Measurements from ENCODE around the gene MYPOP.

The MYPOP gene, protein sequence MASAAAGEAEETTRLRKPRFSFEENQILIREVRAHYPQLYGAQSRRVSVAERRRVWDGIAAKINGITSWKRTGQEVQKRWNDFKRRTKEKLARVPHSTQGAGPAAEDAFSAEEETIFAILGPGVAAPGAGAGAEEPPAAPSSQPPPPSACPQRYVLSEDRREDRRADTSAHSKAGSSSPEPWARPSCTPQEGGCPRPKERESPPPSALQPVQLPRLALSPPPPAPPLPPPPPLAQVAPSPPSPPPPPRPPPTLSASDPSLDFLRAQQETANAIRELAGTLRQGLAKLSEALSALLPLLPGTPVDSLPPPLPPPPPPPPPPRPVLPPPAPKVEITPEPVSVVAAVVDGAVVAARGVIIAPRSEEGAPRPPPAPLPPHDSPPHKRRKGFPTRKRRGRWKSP

DNA sequence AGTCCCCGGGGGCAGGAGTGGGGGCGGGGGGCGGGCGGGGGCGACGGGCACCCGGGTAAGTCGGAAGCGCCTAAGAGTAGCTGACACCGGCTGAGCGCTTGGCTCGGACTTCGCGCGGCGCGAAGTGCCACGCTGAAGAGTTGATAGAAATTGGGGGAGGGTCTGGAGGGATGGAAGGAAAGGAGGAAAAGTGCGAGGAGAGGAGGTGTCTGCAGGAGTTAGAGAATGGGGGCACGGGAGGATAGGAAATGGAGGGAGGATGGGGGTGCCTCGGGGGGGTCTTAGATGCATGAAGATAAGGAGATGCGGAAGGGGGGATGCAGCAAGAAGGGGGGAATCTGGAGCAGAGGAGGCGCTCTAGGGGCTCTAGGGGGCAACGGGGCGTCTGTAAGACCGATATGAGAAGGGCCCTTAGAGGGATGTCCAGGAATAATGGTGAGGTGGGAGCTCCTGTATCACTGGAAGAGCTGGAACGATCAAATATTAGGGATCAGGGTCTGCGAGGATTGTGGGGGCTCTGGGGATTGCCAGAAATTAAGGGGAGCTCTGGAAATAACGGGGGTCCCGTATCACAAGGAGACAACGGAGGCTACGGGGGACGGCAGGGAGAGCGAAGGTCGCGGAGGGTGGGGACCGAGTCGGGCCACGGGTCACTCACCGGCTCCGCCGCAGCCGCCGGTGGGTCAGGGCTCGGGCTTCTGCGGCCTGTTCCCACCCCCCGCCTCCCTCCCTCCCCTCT, at the start of gene MYPOP:
Gene MYPOP (minus strand): TSS at position 702 of the 739 bp plus-strand sequence. CDS start 840 bp downstream, outside the sequence.
- no peak for DNase-seq (ENCODE audit: low read depth)

DNA sequence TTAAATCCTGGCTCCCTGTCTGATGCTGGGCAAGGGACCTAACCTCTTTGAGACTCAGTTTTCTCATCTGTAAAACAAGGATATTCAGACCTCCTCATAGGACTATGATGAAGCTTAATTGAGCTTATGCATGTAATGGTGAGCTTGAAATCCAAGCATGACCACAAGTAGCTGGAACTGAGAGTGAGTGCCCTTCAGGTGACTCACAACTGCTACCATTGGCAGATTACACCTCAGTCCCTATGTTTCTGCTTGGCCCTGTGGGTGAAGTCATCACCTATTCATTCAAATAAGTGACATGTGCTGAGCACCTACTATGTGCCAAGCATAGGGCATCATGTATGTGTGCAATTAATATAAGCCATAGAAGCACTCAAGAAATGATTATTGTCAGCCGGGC, 45.5 kb upstream of the MYPOP start:
- peak; percentile 44 for DNase-seq (ENCODE audit: low read depth)

DNA sequence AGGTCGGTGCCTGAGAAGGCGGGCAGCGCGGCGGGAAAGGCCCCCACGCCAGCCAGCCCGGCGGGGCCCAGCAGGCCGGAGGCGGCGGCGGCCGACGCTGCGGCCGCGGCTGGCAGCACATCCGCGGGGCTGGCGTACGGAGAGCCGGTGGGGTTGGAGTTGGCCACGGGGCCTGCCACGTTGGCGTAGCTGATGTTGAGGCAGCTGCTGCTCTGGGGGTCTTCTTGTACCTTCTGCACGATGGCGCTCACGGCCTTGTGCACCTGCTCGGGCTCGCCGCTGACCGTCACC, 38.0 kb upstream of the MYPOP start:
- DNase-seq (ENCODE audit: low read depth) = no peak

DNA sequence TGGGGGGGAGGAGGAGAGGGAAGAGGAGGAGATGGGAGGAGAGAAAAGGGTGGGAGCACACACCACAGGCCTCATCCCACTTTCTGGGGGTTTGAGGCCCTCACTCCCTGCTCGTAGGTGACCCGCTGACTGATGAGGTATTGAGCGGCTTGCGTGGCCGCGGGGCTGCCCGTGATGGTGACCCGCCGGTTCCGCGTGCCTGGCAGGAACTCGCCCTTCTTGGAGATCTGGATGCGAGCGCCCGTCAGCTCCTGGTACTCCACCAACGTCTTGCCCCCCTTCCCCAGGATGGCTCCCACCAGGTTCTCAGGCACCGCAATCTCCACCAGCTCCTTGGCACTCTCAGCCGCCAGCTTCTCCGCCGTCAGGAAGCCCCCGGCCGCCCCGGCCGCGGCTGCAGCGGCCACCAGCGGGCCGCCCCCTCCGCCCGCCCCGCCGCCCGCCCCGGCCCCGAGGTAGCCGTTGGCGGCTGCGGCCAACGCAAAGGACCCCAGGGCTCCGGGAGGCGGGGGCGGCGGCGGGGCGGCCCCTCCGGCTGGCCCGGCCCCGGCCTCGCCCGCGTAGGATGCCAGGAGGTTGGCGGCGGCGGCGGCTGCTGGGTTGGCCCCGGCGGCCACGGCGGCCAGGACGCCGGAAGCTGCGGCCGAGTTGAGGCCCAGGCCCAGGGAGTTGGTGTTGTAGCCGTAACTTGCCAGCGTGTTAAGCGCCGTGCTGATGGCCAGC, 37.5 kb upstream of the MYPOP start:
- DNase-seq (ENCODE audit: low read depth) = no peak

DNA sequence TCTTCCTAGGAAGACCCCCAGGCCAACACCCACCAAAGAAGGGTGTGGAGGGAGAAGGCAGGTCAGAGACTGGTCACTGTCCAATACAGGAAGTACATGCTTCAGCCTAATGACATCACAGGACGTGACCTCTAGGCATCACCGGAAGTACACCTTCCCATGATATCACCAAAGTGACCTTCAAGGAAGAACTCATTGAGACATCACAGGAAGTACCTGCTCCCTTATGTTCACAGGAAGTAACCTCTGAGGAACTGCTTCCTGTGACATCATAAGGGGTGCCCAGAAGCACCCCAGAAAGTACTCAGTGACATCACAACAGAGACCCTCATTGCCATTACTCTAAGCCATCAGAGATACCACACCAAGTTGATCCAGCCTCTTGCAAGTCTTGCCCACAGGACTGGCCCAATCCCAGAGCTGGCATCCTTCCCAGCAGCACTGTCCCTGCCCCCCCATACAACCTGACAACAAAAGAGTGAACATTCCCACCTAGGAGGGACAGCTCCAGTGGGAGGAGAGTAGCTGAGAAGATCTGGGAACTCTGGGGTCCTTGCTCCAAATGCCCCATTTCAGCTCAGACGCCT, 36.4 kb upstream of the MYPOP start:
- DNase-seq (ENCODE audit: low read depth) = no peak

DNA sequence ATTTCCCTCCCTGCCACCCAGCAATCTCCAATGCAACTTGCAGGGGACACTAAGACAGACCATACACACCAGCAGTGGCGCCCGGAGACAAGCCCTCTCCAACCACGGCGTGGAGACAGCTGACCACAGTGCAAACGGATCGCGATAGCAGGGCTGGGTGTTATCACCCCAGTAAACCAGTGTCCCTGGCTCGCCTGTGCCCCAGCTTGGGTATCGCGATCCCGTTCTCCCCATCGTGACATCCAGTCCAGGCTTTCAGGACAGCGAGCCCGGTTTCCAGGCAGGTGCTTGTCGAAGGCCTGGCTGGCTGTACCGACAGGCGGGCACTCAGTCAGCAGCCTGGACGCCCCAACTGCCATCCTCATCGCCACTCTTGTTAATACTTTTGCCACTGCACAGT, 32.9 kb upstream of the MYPOP start:
- DNase-seq (ENCODE audit: low read depth) = no peak

DNA sequence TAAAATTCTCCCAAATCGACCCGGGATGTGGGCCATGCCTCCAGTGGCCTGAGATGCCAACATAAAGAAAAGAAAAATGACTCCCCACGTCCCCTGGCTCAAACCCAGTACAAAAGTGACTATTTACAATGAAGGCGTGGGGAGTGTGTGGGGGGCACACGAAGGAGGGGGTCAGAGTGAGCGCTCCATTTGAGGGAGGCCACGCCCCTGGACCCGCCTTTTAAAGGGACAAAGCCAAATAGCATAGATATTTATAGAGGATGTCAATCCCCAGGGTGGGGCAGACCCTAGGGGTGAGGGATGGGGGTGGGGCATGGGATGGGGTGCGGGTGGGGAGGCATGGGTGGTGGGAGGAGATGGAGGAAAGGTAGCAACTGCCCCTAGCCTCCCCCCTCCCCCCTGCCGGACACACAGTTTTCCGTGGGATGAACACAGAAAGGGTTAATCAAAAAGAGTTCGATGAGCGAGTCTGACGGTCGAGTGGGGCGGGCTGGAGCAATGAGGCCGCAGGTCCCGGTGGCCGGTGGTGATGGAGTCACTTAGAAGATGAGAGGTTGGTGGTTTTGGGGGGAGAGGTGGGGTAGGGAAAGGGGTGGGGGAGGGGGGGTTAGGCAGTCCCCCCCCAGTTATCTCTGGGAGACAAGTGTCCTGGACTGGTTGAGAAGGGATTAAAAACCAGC, 32.3 kb upstream of the MYPOP start:
- DNase-seq (ENCODE audit: low read depth) = no peak

DNA sequence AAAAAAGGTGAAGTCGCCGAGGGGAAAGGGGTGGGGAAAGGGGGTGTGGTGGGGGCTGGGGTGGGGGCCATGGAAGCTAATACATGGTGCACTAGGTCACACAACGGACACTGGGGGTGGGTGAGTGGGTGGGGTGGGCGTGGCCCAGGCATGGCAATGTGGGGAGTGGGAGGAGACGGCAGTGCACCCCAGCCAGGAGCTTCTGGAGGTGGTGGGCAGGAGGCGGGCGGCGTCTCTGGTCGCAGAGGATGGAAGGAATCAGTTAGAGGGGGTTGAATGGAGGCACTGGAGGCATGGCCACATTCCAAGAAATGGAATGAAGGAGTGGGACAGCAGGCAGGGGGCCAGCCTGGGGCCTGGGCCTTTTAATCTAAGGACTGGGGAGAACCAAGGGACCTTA, 31.3 kb upstream of the MYPOP start:
- DNase-seq (ENCODE audit: low read depth) = no peak

DNA sequence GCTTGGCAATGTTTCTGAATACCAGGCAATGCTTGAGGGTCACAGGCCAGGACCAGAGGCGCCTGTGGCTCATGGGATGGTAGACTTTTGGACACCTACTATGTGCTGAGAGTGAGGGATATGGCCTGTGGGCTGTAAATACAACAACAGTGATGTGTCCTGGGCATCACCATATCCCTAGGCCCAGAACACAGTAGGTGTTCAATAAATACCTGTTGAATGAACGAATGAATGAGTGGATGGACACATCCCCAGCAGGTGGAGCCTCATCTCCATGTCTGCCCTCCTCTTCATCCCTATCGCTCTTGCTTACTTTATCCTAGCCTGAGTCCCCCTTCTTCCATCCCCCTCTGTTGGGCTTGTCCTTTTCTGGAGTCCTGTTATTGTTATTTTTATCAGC, 28.6 kb upstream of the MYPOP start:
- no peak for DNase-seq (ENCODE audit: low read depth)

DNA sequence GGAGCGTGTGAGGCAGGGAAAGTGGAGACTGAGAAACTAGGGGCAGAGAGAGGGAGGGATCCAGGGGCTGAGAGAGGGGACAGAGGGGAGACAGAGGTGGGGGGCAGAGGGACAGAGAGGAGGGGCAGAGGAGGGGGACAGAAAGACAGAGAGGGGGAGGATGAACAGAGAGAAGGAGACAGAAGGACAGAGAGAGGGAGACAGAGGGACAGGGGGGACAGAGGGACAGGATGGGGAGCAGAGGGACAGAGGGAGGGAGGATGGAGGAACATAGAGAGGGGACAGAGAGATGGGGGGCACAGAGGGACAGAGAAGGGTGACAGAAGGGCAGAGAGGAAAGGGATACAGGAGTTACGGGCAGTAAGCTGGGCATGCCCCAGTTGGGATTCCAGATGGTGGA, 26.8 kb upstream of the MYPOP start:
- DNase-seq (ENCODE audit: low read depth) = no peak

DNA sequence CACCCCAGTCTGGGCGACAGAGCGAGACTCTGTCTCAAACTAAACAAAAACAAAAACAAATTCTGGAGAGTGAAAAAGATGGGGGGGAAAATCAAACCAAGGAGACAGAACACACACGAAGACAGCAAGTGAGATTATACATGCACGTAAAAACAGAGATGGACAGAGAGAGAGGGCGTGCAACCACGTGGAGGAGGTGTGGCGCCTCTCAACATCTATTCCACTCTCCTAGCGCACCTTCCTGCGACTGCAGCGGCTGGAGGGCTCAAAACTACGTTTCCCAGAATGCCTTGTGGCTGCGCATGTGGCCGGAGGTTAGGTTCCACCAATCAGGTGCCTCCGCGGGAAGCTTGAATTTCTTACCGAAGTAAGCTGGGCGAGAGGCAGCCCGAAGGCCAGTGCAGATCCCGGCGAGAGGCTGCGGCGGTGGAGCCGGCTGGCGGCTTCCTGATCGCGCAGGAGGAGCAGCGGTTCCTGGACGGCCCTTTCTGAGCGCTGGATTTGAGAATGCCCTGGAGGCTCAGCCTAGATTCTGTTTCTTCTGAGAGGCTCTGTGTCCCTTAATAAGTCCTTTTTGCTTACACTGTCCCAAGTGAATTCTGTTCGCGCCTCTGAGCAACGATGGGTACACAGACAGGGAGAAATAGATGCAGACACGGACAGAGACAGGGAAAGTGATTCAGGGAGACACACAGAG, 25.3 kb upstream of the MYPOP start:
- DNase-seq (ENCODE audit: low read depth) = peak; percentile 81

DNA sequence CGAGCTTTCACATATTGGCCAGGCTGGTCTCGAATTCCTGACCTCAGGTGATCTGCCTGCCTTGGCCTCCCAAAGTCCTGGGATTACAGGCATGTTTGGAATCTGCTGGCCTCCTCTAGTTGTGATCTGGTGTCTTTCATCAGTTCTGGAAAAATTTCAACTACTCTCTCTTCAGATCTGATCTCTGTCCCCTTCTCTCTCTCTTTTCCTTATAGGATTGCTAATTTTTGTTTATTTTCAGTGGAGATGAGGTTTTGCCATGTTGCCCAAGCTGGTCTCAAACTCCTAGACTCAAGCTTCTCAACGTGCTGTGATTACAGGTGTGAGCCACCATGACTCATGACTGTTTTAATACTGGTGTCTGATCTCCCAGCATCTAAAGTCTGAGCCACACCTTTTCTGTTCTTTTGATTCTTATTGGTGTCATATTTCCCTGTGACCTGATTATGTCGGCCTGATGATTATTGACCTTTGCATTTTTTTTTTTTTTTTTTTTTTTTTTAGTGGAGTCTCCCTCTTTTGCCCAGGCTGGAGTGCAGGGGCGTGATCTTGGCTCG, 22.6 kb upstream of the MYPOP start:
- no peak for DNase-seq (ENCODE audit: low read depth)

DNA sequence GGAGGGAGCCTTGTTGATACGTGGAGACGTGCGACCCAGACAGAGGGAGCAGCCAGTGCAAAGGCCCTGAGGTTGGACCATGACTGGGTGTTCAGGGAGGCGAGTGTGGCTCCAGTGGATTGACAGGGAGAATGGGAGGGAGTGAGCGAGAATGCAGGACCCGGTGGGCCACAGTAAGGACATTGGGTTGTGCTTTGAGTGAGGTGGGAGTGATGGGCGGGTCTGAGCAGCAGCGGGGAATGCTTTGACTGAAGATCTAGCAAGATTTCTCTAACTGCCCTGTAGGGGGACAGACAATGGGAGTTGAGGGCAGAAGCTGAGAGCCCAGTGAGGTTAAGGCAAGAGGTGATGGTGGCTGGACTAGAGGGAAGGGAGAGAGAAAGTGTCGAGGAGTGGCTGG, 19.9 kb upstream of the MYPOP start:
- no peak for DNase-seq (ENCODE audit: low read depth)

DNA sequence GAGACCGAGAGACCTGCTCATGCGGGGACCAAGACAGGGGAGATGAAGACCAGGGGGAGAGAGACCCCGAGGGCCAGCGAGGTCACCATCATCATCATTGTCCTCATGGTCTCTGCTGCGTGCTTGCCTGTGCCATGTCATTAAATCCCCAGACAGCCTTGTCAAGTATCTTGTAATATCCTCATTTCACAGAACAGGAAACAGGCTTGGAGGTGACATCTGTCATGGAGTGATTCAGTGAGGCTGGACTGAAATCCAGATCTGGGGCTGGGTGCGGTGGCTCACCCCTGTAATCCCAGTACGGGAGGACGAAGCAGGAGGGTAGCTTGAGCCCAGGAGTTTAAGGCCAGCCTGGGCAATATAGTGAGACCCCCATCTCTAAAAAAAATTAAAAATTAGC, 18.0 kb upstream of the MYPOP start:
- no peak for DNase-seq (ENCODE audit: low read depth)

DNA sequence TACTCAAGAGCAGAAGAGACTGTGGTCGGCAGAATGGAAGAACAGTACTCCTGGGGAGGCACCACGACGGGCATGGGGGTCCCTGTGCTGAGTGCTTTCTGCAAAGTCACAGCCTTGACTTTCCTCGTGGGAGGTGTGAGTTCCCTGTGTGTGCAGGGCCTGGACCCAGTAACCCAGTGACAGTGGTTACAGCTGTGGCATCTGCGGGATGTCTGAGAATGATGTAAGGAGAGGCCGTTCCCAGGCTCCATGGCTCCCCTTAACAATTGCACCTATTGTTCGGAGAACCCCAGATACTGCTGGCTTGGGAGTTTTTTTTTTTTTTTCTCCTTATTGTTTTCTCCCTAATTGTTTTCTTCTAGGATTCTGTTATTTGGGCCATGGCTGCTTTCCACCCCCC, 17.3 kb upstream of the MYPOP start:
- DNase-seq (ENCODE audit: low read depth) = no peak

DNA sequence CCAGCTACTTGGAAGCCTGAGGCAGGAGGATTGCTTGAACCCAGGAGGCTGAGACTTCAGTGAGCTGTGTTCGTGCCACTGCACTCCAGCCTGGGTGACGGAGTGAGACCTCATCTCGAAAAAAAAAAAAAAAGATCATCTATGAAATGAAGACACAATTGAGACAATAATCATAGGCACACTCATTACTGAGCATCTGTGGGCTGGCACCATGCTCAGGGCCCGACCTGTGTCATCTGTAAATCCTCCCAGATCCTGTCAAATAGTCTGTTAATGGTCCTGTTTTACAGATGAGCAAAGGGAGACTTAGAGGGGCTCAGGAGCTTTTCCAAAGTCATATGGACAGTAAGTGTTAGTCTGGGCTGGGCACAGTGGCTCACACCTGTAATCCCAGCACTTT, 16.3 kb upstream of the MYPOP start:
- DNase-seq (ENCODE audit: low read depth) = no peak

DNA sequence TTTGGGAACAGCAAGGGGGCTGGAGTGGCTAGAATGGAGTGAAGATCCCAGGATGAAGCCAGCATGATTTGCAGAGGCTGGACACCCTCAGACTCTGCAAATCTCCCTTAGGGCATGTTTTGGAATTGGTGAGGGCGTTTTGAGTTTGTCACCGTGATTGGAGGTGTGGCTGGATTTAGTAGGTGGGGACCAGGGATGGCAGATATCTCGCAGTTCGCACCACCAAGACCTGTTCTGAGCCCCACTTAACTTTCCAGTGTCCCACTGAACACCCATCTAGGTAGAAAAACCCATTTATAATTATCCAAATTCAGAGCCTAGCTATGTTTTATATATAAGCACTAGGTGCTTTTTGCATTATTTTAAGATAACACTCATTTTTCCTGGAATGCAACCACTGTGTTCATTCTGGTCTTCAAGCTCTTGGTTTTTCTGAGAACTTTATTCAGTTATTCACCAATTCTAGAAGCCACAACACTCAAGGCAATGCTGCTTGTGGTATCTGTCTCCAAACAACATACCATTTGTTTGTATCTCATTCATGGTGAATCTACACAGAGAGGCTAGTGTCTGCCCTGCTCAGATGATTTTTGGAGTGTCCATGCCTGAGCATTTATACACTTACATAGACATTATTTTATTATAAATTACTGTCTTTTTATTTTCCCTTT, 15.1 kb upstream of the MYPOP start:
- no peak for DNase-seq (ENCODE audit: low read depth)

DNA sequence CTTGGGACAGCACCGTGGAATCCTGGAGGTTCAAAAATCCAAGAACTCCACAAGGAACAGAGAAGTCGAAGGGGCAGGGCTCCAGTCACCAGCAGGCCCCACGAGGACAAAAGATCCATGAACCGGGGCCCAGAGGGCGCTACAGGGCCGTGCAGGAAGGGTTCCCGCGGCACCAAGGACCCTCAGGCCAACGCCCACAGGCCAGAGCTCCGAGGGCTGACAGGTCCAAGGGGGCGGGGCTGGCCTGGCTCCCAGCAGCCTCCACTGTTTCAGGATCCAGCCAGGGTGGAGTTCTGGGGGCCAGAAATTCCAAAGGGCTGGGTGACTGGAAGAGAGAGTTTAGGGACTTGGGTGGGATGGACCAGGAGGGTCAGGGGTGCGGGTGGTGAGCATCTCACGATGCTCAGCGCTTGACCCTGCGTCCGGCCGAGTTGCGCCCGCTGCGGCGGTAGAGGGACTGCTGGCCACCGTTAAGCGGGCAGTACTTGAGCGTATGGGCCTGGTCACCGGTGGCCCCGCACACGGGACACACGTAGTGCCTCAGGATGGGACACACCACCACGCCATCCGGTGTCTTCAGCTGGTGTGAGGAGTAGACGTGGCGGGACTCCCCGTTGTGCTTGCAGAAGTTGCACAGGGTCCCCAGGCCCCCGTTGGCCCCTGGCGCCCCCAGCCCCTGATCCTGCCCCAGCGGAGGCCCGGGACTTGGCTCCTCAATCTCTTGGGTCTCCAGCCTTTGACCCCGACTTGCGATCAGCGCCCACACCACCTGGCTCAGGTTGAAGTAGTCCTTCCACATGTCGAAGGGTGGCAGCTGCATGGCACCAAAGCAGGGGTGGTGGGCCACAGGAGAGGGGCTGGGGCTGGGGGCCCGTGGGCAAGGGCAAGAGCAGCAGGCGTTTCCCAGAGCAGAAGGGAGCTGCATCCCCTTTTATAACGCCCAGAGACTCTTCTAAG, 11.7 kb upstream of the MYPOP start, which contains the start of gene NANOS2:
Gene NANOS2 (minus strand): TSS at position 905 of the 957 bp plus-strand sequence. CDS start 85 bp downstream, at position 820.
- no peak for DNase-seq (ENCODE audit: low read depth)

DNA sequence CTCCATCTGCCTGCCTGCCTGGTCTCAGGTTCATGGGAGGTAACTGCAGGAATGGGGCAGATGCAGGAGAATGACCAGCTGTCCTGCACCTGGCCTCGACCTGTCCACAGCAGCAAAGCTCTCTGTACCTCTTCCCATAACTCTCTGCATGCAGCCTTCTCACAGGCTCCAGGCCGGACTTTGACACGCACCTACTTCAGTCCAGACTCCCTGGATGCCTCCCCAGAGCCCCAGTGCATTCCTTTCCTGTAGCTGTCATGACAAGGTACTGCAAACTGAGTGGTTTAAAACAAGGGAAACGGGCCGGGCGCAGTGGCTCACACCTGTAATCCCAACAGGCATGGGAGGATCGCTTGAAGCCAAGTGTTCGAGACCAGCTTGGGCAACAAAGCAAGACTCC, 8.9 kb upstream of the MYPOP start:
- DNase-seq (ENCODE audit: low read depth) = no peak
